Activated CD8-positive, alpha-beta memory T cell treated with anti-CD3 and anti-CD28 coated beads for 1 hour (primary cell): ENCODE measurements around the gene PCSK2.

Experiments
- DNase-seq, 2 donors: peaks; one replicate each; pipeline ENCODE4 v3.0.0-alpha.2; 2020; ENCODE audit warnings: low read depth in 1 of 2; ENCODE audit errors: extremely low read depth in 1 of 2

The PCSK2 gene

DNA sequence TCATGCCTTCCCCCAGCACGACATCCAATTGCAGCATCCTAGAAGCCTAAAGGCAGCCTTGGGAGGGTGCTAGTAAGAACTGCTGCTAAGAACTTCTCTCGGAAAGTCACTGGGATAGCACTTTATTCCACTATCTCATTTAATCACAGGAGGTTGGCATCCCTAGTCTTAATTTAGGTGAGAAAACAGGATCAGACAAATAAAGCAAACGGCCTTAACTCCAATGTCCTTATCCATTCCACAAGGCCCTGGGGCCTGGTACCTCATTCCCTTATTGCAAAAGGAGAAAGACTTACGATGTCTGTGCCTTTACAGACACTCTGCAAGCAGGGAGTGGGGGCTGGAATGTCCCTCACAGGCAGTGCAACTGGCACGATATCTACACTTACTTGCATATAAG is 243.7 kb downstream of the PCSK2 start:
- DNase-seq, result no peak

- DNase-seq, result no peak
Measured at GRCh38 chr20:17470973-17471372, 244.1 kb downstream of the PCSK2 start.

GRCh38 chr20:17471606-17472187 is 244.9 kb downstream of the PCSK2 start:
- DNase-seq, result no peak

- DNase-seq, result no peak
Measured at GRCh38 chr20:17473659-17474058, 246.8 kb downstream of the PCSK2 start.

- no peak for DNase-seq
Measured at GRCh38 chr20:17479063-17479657, 252.3 kb downstream of the PCSK2 start.

DNA sequence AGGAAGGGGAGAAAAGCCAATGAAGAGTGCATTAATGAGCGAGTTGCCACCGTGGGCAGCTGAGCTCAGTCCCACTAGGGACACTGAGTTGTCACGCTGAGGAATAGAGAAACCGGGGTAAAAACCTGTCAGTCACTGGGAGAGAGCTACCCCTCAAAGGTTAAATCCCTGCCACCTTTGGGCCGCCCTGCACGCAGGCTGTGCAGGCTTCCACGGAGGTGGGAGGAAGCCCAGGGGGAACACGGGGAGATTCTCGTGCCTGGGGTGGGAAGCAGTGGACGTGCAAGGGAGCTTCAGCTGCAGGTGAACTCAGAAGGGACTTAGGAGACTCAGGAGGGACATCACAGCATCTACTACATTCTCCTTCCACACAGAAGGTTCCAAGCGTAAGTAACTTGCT is 253.9 kb downstream of the PCSK2 start:
- no peak for DNase-seq

- DNase-seq, result no peak
Measured at GRCh38 chr20:17481661-17482060, 254.8 kb downstream of the PCSK2 start.

GRCh38 chr20:17482536-17482935 is 255.7 kb downstream of the PCSK2 start:
- no peak for DNase-seq

GRCh38 chr20:17485017-17485416 is 258.2 kb downstream of the PCSK2 start:
- no peak for DNase-seq

- no peak for DNase-seq
Measured at GRCh38 chr20:17488916-17489600, 262.2 kb downstream of the PCSK2 start.

- DNase-seq, result no peak
Measured at GRCh38 chr20:17490501-17490900, 263.7 kb downstream of the PCSK2 start.

DNA sequence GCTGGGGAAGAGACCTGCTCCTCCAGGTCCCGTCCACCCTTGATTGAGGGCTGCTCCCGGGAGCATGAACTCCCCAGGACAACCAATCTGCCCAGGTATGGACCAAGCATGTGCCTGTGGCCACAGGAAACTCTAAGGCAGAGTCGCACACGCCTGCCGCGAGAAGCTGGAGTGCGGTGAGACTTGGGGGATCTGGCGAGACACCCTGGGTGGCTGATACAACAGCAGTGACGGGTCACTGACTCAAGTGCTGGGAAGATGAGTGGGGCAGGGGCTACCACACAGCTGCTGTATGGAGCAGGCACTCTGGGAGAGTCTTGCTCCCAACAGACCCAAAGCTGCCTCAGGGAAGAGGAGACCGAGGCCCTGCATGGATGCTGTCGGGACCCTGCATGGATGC is 264.2 kb downstream of the PCSK2 start:
- no peak for DNase-seq

- no peak for DNase-seq
Measured at GRCh38 chr20:17491488-17491887, 264.6 kb downstream of the PCSK2 start.

- no peak for DNase-seq
Measured at GRCh38 chr20:17493173-17493572, 266.3 kb downstream of the PCSK2 start.

DNA sequence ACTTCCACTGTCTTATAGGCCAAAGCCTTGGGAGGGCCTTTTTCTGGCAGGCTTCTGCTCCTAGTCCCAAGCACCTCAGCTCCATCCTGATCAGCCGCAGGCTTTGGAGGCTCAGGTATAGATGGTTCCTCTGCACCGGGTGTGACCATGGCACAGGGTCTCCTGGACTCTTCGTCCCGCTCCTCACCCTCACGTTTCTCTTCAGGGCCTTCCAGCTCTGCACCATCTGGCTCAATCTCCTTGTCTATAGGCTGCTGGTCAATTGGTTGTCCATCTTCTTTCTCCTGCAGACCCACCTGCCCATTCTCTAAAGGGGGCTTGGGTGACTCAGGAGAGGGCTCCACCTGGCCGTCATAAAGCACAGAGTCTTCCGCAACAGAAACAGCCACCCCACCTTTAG is 267.4 kb downstream of the PCSK2 start:
- DNase-seq, result no peak

GRCh38 chr20:17495826-17496225 is 269.0 kb downstream of the PCSK2 start:
- no peak for DNase-seq

- no peak for DNase-seq
Measured at GRCh38 chr20:17497821-17498580, 271.2 kb downstream of the PCSK2 start.

- no peak for DNase-seq
Measured at GRCh38 chr20:17498641-17499040, 271.8 kb downstream of the PCSK2 start.

GRCh38 chr20:17499041-17499440 is 272.2 kb downstream of the PCSK2 start:
- DNase-seq, result no peak

DNA sequence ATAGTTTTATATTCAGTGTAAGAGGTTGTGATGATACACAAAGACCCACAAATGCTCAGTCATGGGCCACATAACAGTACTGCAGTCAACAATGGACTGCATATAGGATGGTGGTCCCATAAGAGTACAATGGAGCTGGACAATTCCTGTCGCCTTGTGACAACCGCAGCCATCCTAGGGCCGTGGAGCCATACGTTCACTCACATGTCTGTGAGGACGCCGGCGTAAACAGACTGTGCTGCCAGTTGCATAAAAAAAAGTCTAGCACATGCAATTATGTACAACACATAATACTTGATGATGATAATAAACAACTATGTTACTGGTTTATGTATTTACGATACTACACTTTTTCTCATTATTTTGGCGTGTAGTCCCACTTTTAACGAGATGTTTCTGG is 273.4 kb downstream of the PCSK2 start:
- DNase-seq, result no peak

GRCh38 chr20:17500826-17501225 is 274.0 kb downstream of the PCSK2 start:
- DNase-seq, result no peak

DNA sequence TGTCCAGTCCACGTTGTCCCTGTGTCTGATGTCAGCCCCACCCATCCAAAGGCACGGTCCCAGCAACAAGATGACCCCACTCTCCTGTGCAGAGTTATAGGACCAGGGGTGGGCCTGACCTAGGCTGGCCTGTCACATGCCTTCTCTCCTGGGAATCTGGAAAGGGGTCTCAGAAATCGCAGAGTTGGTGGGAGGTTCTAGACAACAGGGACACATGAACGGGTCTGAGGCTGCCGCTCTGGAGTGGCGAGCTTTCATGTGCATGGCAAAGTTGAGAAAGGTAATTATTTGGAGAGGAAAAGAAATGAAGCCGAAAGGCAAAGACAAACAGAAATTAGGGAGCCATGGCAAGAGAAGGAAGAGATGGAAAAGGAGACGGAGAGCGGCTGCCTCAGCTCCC is 274.9 kb downstream of the PCSK2 start:
- DNase-seq, result no peak
